NCI-H526 treated with DMSO at 0.1 percent for 48 hours (cell line): ENCODE results near the gene KCNE2.

ENCODE experiments used
- DNase-seq: peaks from one replicate; lab custom pipeline; 2025; lab: John Stamatoyannopoulos, UW

Gene KCNE2, protein sequence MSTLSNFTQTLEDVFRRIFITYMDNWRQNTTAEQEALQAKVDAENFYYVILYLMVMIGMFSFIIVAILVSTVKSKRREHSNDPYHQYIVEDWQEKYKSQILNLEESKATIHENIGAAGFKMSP

DNA sequence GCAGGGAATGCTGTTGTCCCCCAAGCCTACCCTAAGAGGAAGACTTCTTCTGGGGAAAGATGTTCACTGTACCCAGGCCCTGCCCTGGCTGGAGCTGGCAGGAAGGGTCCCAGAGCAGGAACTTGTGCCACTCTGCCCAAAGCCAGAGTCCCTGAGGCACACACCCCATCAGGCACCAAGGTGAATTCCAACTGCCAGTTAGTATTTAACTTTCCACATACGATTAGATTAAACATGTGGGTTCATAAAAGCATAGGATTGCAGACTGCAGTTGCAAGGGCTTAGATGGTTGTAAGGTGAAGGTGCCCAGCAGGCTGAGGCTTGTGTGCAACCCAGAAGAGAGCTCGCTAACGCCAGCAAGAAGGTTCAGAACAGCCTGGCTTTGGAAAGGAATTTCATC lies at the start of gene KCNE2:
Gene KCNE2 (plus strand): TSS at position 274 of the 400 bp plus-strand sequence. CDS start 6,473 bp downstream, outside the sequence.
- DNase-seq = no peak

DNA sequence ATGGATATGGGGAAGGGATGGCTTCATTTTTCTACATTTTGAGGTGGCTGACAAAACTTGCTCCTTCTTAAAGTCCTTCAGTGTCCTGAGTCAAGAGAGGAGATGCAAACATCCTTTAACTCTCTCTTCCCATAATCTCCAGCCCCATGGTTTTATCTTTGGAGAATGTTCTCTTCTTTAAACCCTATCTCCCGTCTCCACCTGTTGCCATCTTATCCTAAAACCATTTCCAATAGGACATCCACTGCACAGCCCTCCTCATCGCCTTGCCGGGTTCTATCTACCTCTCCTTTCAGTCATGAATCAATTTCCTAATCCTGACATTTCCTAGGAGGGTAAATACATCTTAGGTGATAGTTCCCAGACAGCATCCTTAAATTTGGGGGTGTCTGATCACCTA lies 44.2 kb upstream of the KCNE2 start:
- no peak for DNase-seq

DNA sequence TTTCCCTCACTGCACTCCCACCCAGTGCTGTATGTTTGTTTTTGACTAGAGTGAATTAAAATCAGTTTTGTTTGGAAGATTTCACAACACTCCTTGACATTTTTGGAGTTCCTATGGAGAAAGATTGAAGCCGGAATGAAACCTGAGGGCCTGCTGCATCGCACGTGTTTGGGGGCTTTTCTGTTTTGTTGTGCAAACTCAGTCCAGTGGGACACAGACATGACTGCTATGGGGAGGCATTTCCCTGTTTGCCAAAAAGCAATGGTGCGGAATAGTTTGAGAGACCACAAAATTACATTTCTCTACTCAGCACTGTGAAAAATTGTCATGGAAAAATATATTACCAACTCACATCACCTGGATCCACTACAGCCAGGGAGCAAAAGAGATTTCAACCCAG lies 43.8 kb upstream of the KCNE2 start:
- no peak for DNase-seq

DNA sequence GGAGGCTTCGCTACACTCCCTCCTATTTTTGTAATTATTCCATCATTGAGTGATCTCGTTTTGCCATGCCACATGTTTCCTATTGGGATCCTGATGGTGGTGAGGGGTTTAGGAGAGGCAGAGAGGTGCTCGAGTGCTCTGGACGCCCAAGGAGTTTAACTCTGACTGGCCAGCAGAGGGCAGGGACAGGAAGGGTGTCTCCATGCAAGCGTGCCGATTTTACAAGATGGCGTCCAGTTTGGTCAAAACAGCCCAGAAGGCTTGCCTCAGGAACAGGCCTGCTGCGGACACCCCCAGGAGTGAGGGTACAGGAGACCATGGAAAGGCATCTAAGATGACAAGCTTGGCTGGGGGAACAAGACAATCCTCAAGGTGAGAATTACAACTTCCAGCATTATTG lies 33.8 kb upstream of the KCNE2 start:
- no peak for DNase-seq

DNA sequence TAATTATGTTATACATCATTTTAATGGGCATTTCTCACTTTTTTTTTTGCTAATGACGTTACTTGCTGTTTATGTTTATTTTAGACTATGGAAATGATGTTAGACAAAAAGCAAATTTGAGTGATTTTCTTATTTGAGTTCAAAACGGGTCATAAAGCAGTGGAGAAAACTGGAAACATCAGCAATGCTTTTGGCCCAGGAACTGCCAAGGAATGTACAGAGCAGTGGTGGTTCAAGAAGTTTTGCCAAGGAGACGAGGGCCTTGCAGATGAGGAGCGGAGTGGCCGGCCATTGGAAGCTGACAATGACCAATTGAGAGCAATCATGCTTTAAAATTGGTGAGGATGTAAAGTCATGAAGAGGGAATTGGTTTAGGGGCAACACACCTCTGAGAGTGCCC lies 32.1 kb upstream of the KCNE2 start:
- no peak for DNase-seq

DNA sequence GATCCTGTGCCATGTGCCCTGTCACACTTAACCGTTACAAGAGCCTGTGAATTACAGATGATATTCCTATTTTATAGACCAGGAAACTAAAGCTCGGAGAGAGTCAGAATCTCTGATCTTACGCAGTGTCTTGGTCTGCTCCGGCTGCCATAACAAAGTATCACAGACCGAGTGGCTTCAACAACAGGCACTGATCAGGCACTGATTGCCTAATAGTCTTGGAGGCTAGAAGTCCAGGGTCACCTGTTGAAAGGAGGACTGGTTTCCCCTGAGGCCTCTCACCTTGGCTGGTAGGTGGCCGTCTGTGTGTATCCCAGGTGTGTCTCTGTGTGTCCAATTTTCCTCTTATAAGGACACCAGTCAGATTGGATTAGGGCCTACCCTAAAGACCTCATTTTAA lies 31.5 kb upstream of the KCNE2 start:
- DNase-seq = no peak

DNA sequence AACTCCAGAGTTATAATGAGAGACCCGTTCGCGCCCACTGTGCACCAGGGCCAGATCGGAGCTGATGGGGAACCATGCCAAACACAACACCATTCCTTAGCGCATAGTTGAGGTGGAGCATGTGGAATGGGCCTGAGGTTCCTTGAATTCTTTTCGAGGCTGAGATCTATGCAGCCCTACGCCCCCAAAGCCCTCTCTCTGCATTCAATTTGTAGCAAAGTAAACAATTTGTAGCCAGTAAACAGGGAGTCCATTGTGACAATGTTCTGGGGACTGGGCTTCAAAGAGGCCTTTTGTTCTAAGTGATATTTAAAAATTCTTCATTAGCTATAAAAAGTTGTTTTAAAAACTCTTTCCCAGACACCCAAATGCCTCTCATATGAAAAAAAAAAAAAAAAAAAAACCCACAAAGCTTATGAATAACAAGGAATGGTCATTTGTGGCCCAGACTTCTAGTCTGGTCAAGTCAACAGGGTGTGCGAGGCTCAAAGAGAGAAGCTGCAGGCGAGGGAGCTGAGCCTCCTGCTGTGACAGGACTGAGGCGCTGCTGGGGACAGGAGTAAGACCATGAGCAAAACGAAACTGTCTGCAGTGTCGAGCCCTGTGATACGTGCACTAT lies 30.6 kb upstream of the KCNE2 start:
- no peak for DNase-seq

DNA sequence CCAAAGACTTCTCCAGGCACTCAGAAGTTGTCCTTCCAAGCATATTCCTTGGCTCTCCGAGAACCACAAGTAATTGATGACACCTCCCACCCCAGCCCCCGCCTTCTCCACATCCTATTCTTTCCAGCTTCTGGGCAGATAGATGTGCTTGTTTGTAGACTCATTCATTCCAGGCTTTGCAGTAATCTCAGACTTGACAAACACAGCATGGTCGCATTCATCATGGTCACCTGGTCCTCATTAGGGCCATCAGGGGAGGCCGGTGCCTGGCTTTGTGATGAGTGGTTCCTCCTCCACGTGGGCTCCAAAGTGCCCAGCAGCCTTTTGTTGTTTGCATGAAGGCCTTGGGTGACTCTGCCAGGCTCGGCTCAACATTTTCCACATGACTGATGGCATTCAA lies 28.5 kb upstream of the KCNE2 start:
- DNase-seq = peak; percentile 56

DNA sequence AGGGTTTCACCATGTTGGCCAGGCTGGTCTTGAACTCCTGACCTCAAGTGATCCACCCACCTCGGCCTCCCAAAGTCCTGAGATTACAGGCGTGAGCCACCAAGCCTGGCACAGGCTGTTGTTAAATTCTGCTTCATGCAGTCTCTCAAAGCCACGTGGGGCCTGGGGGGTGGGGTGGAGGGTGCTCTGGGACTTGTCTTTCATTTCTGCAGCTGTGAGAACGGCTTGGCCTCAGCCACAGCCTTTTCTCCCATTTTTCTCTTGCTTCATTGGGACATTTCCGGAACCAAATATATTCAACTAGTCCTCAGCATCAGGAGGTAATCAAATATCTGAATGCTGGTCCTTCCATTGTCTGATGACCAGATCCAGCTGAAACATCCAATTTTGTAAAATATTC lies 27.6 kb upstream of the KCNE2 start:
- no peak for DNase-seq

DNA sequence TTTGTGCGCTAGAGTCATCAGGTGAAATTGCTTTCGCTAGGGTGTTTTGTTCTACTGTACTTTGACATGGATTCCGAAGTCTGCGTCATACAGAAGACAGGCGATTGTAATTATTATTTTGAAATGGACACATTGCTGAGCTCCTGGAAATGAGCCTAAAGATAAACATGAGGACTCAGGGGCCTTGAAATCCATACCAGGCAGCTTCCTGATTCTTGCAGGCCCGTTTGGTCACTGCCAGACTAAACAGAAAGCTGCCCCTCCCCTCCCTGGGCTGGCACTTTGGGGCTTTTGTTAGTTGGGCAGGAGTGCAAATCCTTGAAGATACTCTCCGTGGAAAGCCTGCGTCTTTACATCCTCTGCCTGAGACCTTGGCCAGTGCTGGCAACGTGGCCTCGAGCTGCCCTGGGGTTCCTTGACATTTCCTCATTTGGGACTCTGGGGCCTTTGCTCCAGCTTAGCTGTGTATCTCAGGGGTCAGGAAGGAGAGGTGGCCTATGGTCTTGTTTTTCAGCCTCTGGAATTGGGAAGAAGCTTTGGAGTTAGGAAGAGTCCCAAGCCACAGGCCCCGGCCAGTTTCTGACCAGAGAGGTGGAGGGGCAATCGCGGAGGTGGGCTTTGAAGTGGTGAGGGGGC lies 26.9 kb upstream of the KCNE2 start:
- DNase-seq = no peak

DNA sequence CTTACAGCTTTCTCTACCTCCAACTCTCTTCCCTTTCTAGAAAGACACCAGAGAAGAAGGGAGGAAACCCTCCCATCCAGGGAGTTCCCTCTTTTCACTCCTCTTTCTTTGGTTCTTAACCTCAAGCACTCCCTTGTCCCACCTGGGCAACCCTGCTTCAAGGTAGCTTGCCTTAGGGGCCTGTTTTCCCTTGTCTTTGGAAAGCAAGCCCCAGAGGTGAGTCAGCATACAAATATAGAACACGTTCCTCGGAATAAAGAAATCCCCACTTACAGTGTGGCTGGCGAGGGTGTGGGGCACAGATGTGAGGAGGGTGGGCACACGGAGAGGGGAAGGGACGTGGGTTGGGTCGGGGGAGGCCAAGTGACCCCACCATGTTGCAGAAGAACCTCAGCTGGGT lies 26.1 kb upstream of the KCNE2 start:
- no peak for DNase-seq

DNA sequence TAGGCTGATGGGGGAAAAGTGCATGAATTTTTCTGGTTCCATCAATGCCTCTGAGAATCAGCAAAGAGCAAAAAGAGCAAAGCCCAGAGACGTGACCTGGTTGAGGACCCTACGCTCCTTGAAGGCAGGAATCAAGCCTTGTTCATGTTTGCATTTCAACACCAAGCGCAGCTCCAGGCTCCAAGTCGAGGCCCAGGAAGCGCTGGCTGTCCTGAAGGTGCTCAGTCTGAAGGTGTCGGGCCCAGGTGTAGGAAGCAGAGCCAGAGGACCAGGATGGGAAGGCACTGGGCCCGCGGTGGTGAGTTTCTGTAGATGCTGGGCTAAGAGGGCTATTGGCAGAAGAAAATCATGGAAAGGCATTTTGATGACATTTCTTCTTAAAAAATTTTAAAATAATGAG lies 25.6 kb upstream of the KCNE2 start:
- DNase-seq = no peak

DNA sequence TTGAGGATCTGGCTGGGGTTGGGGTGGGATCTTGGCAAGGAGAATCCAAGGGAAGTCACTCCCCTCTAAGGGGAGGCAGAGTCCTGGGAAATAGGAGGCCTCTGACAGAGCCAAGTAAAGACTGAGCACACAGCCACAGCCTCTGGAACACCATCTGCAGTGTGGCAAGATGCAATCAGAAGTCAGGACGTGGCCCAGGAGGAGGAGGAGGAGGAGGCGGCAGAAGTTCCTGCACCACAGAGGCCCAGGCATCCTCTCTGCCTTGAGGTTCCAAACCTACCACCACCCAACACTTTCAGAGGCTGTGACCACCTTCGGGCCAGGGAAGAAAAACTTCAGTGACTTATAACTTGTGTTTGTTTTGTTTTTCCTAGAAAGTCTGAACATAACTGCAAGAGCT lies 23.7 kb upstream of the KCNE2 start:
- no peak for DNase-seq

DNA sequence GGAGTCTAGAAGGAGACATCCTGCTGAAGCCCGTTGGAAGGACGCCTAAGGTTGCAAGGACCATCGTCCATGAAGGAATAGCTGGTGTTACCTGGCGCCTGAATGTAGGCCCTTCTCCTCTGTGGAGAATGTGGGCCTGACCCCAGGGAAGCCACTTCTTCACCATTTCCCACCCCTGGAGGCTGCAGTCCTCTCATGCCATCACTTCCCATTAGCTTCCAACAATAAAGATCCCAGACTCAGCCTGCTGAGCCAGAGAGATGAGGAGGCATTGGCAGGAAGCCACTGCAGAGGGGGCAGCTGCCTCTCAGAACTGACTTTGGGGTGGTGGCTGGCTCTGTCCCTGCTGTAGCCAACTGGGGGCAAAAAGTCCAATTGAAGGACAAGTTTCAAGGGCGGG lies 21.3 kb upstream of the KCNE2 start:
- DNase-seq = no peak

DNA sequence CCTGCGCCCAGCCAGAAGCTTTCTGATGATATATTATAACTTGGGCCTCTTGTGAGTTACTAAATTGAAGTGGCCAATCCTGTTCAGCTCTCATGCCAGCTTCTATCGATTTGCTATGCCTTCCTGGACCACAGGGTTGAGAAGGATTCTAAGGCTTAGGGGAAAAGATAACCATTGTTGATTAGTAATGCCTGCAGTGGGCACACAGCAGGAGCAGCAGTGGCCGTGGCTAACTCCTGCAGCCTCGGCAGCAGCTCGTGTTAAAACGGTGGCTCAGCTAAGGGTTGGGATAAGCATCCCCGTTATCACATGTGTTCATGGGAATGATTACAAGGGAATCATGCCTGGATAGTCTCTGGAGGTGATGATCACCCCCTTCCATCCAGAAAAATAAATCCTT lies 20.5 kb upstream of the KCNE2 start:
- DNase-seq = no peak

DNA sequence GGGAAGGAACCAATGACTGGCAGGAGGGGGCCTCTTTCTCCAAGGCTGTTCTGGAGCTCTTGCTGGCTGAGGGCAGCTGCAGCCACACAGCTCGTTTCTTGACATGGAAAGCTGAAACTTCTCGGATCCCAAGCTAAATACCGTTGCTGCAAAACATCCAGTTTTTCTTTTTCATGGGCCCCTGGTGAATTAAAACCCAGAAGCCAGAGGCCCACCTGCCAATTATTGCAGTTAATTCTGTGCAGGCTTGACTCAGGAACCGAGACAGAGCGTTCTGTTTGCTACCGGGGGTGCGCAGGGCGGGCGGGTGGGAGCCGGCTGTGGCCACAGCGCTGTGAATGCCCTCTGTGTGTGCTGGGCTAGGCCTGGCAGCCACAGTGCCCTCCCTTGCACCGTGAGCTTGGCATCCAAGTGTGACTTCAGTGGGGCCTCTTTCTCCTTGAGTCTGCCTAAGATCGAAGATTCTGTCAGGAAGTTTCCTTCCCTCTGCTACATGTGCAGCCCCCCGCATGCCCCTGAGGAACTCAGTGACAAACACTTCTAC lies 19.9 kb upstream of the KCNE2 start:
- no peak for DNase-seq

DNA sequence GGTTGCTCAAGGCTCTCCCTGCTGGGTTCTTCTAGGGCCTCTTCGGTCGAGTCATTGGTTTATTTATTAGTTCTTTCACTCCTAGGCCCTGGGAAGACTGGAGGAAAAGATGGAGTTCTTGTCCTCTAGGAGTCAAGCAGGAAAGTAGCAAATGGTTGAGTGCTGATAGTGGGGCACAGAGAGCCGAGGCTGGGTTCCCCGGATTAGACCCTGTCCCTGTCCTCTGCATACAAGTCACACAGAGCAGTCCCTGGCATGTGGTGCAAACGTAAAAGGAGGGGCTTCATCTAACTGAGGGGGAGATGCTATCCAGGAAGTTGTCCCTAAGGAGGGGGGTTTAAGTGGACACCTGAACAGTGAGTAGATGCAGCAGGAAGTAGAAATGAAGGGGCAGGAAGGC lies 19.2 kb upstream of the KCNE2 start:
- DNase-seq = no peak

DNA sequence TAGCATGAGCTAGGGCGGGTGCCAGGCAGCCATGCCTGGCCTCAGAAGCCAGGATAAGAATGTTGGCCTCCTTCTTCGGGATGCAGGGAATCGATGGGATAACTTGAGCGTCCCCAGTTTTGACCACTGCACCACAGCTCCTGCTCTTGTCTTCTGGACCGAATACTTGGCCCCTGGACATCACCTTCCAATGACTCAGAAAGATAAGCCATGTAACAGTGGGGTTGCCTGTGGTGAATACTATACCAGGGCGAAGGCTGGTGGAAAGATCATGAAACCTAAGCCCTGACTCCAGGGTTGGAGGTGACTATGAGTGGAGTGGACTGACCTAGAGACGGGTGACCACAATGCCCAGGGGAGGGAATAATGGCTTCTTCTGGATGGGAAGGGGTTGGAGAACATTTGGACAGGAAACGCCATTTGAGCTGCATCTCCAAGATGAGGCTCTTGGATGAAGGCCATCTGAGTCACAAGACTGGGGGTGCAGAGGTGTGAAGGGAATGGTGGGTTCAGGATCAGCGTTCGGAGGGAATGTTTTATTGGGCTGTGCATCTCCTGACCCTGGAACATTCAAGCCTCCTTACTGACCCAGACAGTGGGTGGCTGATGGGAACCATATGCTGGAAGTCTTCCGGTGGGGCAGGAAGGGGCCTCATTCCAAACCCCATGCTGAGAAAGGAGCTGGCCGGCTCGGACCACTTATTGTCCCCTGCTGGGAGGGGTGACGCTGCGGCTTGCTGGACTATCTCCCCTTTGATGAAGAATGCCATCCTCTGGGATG lies 18.5 kb upstream of the KCNE2 start:
- no peak for DNase-seq

DNA sequence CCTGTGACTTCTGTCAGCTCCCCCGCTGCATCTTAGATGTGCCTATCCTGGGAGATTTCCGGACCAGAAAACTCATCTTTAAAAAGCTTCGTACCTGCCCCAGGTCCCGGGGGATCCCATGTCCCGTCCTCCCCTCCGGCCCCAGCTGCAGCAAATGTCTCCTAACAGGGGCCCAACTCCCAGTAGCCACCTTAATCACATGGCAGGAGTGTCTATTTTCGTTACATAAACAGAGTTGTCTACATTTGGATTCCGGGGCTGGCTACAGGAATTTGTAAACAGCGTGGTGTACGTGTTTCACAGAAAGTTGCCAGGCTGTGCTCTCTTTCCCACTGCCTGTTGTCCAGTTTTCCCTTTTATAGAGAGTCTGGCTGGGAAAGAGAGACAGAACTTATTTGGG lies 17.9 kb upstream of the KCNE2 start:
- DNase-seq = no peak

DNA sequence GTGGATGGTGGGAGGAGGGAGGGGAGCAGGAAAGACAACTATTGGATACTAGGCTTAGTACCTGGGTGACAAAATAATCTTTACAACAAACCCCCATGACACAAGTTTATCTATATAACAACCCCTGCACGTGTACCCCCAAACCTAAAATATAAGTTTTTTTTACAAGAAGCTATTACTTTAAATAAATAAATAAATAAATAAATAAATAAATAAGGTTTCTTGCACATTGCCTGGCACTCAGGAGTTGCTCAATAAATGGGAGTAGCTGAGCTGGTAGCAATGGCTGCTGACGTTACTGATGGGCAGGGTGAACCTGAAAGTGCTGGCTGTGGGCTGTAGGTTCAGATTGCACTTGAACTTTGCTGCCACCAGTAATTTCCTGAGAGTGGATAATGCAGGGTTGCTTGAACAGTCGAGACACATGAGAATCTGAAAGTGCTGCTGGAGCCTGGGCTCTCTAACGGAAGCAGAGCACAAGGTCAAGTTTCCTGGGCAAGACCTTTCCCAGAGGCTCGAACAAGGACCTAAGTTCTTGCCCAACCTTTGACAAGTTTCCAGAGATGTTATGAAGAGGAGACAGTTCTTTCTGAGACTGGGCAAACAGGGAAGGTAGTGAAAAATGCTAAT lies 14.8 kb upstream of the KCNE2 start:
- DNase-seq = no peak

DNA sequence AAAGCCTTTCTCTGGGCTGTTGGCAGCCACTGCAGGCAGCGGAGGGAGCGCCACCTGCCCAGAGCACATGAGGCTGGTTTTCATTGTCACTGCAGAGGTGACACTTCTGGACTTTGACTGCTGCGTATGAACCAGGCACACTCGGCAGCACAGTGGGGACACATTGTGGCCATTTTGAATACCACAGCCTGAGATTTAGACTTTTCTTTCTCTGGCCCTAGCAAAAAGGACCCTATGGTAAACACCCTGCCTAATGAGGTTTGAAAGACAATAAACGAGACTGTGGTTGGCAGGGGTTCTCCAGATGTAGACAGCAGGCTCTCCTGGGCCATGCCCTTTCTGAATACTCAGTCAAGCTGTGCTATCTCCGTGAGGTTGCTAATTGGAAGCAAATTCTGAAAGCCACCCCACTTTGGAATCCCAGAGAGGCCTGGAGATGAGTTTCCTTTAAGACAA lies 12.0 kb upstream of the KCNE2 start:
- DNase-seq = peak; percentile 66

DNA sequence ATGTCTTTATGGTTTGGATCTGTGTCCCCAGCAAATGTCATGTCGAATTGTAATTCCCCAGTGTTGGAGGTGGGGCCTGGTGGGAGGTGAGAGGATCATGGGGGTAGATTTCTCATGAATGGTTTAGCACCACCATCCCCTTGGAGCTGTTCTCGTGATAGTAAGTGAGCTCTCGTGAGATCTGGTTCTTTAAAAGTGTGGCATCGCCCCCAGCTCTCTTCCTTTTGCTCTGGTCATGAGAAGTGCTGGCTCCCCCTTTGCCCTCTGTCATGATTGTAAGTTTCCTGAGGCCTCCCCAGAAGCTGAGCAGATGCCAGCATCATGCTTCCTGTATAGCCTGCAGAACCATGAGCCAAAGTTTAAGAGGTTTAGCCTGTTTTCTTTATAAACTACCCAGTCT lies 11.2 kb upstream of the KCNE2 start:
- no peak for DNase-seq
